SK-N-SH (cell line): ENCODE data around the gene STK39. TPM values are rescaled to one million over a fixed set of nuclear protein-coding genes. Genes with fewer than 3 reads are reported as not detected.

ENCODE experiments used
- CTCF ChIA-PET: fragments of 300-600, 350-600 bp; formaldehyde crosslinking; extraction: SDS; loops from one replicate; lab custom pipeline; 2021; lab: Yijun Ruan, JAX
- POLR2A ChIA-PET: fragments of 350-600 bp; sonication (Branson Sonifier 250); formaldehyde crosslinking; extraction: SDS; loops from one replicate; lab custom pipeline; 2020; ENCODE audit warnings: antibody characterized with exemption, inconsistent platforms; lab: Yijun Ruan, JAX
- DNase-seq: peaks from one replicate; pipeline ENCODE4 v3.0.0; 2012
- H2AFZ ChIP-seq: fragments of 200-600 bp; sonication (generic); 2 replicates; pipeline ENCODE4 v1.8.1; 2016; ENCODE audit warnings: antibody characterized with exemption, mild to moderate bottlenecking, low read depth
- H3F3A ChIP-seq: fragments of 200-600 bp; sonication (generic); replicated peaks from 2 replicates; pipeline ENCODE3; 2016; ENCODE audit warnings: antibody characterized with exemption, mild to moderate bottlenecking; ENCODE audit not compliant: insufficient read depth
- H3K27ac ChIP-seq, 2 experiments: fragments of 200-500 bp in 1 of 2; fragments of 200-600 bp in 1 of 2; sonication (Bioruptor generic) in 1 of 2; sonication (generic), shearing (Covaris generic) in 1 of 2; 2 replicates each; pipeline versions ENCODE4 v1.5.1 to v1.6.1; 2014 to 2016; ENCODE audit warnings: low read depth in 2 of 2, inconsistent platforms in 1 of 2, low read length in 1 of 2, mild to moderate bottlenecking in 1 of 2, mixed read lengths in 1 of 2
- H3K27me3 ChIP-seq: fragments of 200-600 bp; sonication (generic), shearing (Covaris generic); 2 replicates; pipeline ENCODE4 v1.6.1; 2016; ENCODE audit warnings: mixed run types; ENCODE audit not compliant: insufficient read depth
- H3K36me3 ChIP-seq, 2 experiments: fragments of 200-500 bp in 1 of 2; fragments of 200-600 bp in 1 of 2; sonication (Bioruptor generic) in 1 of 2; sonication (generic) in 1 of 2; replicated peaks in 1 of 2; 2 replicates each; pipeline versions ENCODE3 to v1.5.1; 2014 to 2016; ENCODE audit warnings: low read length in 1 of 2, mild to moderate bottlenecking in 1 of 2; ENCODE audit not compliant: insufficient read depth in 2 of 2, control insufficient read depth in 1 of 2
- H3K4me1 ChIP-seq, 2 experiments: fragments of 200-500 bp in 1 of 2; fragments of 200-600 bp in 1 of 2; sonication (Bioruptor generic) in 1 of 2; sonication (generic), shearing (Covaris generic) in 1 of 2; 2 replicates each; pipeline versions ENCODE4 v1.5.1 to v1.6.1; 2014 to 2016; ENCODE audit warnings: low read depth in 1 of 2, low read length in 1 of 2, mixed run types in 1 of 2; ENCODE audit not compliant: insufficient read depth in 2 of 2, control insufficient read depth in 1 of 2
- H3K4me2 ChIP-seq: fragments of 200-600 bp; sonication (generic), shearing (Covaris generic); 2 replicates; pipeline ENCODE4 v1.6.1; 2017; ENCODE audit warnings: mixed run types
- H3K4me3 ChIP-seq, 2 experiments: fragments of 200-500 bp in 1 of 2; fragments of 200-600 bp in 1 of 2; sonication (Bioruptor generic) in 1 of 2; sonication (generic), shearing (Covaris generic) in 1 of 2; 2 replicates each; pipeline versions ENCODE4 v1.5.1 to v1.8.1; 2014 to 2016; ENCODE audit warnings: low read depth in 2 of 2, inconsistent platforms in 1 of 2, low read length in 1 of 2, mild to moderate bottlenecking in 1 of 2, mixed read lengths in 1 of 2, moderate library complexity in 1 of 2
- H3K79me2 ChIP-seq: fragments of 200-600 bp; sonication (generic); 2 replicates; pipeline ENCODE4 v1.8.1; 2017; ENCODE audit warnings: mild to moderate bottlenecking; ENCODE audit not compliant: insufficient read depth
- H3K9ac ChIP-seq: fragments of 200-600 bp; sonication (generic); 2 replicates; pipeline ENCODE4 v1.6.1; 2017; ENCODE audit warnings: mixed run types
- H3K9me2 ChIP-seq: fragments of 200-600 bp; sonication (generic); 2 replicates; pipeline ENCODE4 v1.6.1; 2017; ENCODE audit warnings: mixed run types
- H3K9me3 ChIP-seq: fragments of 200-600 bp; sonication (generic); 2 replicates; pipeline ENCODE4 v1.6.1; 2017; ENCODE audit warnings: mixed run types, mild to moderate bottlenecking, moderate library complexity
- H4K20me1 ChIP-seq: fragments of 200-600 bp; sonication (generic); 2 replicates; pipeline ENCODE4 v1.6.1; 2017; ENCODE audit warnings: mild to moderate bottlenecking, mixed run types; ENCODE audit not compliant: insufficient read depth
- CTCF ChIP-seq: fragments of 200-600 bp; sonication (generic); IDR thresholded peaks from 2 replicates; pipeline ENCODE4 v1.6.1; 2017; ENCODE audit warnings: antibody characterized with exemption, mild to moderate bottlenecking, moderate library complexity
- EP300 ChIP-seq, 2 experiments: IDR thresholded peaks; 2 replicates each; pipeline versions ENCODE4 v1.4.0 to v1.6.1; 2012; ENCODE audit warnings: borderline replicate concordance in 1 of 2, low read depth in 1 of 2, low read length in 1 of 2
- EZH2phosphoT487 ChIP-seq: fragments of 200-600 bp; sonication (generic); IDR thresholded peaks from 2 replicates; pipeline ENCODE4 v1.6.1; 2017; ENCODE audit warnings: low read depth, mixed run types, mild to moderate bottlenecking, antibody characterized with exemption, moderate library complexity, borderline replicate concordance
- FOXJ3 ChIP-seq: sonication (generic); formaldehyde crosslinking; IDR thresholded peaks from 2 replicates; pipeline ENCODE4 v1.5.1; 2020; ENCODE audit warnings: mild to moderate bottlenecking, missing genetic modification reagents
- GATA2 ChIP-seq: sonication (generic); formaldehyde crosslinking; IDR thresholded peaks from 2 replicates; pipeline ENCODE4 v1.5.0; 2020; ENCODE audit warnings: mild to moderate bottlenecking, missing genetic modification reagents
- MEF2A ChIP-seq: IDR thresholded peaks from 2 replicates; pipeline ENCODE4 v1.4.0; 2012; ENCODE audit warnings: low read depth, borderline replicate concordance
- MXI1 ChIP-seq: IDR thresholded peaks from 2 replicates; pipeline ENCODE4 v1.6.1; 2012; ENCODE audit warnings: mild to moderate bottlenecking, low read depth, low read length, improper control_type of control experiment
- NRF1 ChIP-seq: IDR thresholded peaks from 2 replicates; pipeline ENCODE4 v1.6.1; 2012; ENCODE audit warnings: low read depth, mild to moderate bottlenecking, low read length
- RAD21 ChIP-seq: IDR thresholded peaks from 2 replicates; pipeline ENCODE4 v1.6.1; 2012; ENCODE audit warnings: mild to moderate bottlenecking, low read length
- RCOR1 ChIP-seq: fragments of 150-350 bp; IDR thresholded peaks from 2 replicates; pipeline ENCODE4 v1.6.1; 2017; ENCODE audit warnings: antibody characterized with exemption, low read length
- RFX5 ChIP-seq: IDR thresholded peaks from 2 replicates; pipeline ENCODE4 v1.6.1; 2012; ENCODE audit warnings: mild to moderate bottlenecking, improper control_type of control experiment, low read length
- SIN3A ChIP-seq: IDR thresholded peaks from 2 replicates; pipeline ENCODE4 v1.6.1; 2012; ENCODE audit warnings: low read depth, mild to moderate bottlenecking, low read length, moderate library complexity, borderline replicate concordance
- SMC3 ChIP-seq: IDR thresholded peaks from 2 replicates; pipeline ENCODE4 v1.6.1; 2012; ENCODE audit warnings: low read depth, low read length, improper control_type of control experiment
- TAF1 ChIP-seq: IDR thresholded peaks from 2 replicates; pipeline ENCODE4 v1.6.1; 2012; ENCODE audit warnings: low read depth, mild to moderate bottlenecking, low read length, moderate library complexity, borderline replicate concordance
- WGBS: methylation state at CpG from one replicate; pipeline ENCODE4 v1.1.6; 2017; ENCODE audit warnings: low lambda C conversion rate; 5-methylcytosine and 5-hydroxymethylcytosine counted together
- polyA plus RNA-seq, 3 experiments: library from polyadenylated mRNA; depleted of rRNA; stranded (reverse); fragments of >200 nt; gene quantifications; 2 replicates each; pipeline ENCODE4 v1.2.3, GENCODE V29; 2012

STK39 gene
- polyA plus RNA-seq, 1 of the 3 experiments (the other 2 are of a cell fraction): 9.6 TPM

GRCh38 chr2:168246483-168247340, 683 bp downstream of the STK39 start:
- Histone ChIP-seq H3K9me2 (no peaks in the 10 kb centered on the region), H3K27me3 (no peaks in the 10 kb centered on the region), H3K36me3 (no peaks in the 10 kb centered on the region), H3K79me2 (peaks cover 46% of the 10 kb centered on the region), H3K4me3 (peak overlapping the region; percentile 79 to 82), H3K4me2 (peak overlapping the region; percentile 90), H3K9ac (peak overlapping the region; percentile 79), H3K27ac (peak overlapping the region; percentile 79 to 89), H4K20me1 (peaks cover 21% of the 10 kb centered on the region), H3K4me1 (peaks cover 13 to 19% of the 10 kb centered on the region in 2 experiments; a peak in 3 of 4 replicates), H3K9me3 (no peaks in the 10 kb centered on the region), H2AFZ (peak overlapping the region; percentile 61; the same call in 1 of the 2 replicates), H3F3A (peaks cover 13% of the 10 kb centered on the region)
- WGBS: under 1% methylated on average over 33 of the region's 95 CpGs
- CTCF ChIA-PET: interaction anchor here (0.6 to 1.1 kb wide), 9 partner anchors 66 to 472 kb away, joined by 3 to 4 read pairs (median 3); no protein-coding TSS in a partner anchor
- TF ChIP-seq EZH2phosphoT487 (no peak), RCOR1 (no peak), EP300 (IDR thresholded peaks at IDR 0.05; ENCODE audit: borderline replicate concordance in 1 of 2, low read depth in 1 of 2, low read length in 1 of 2) (no peak), CTCF (peak; percentile 51), RFX5 (no peak), SMC3 (peak; percentile 7; the same call in 1 of the 2 replicates), NRF1 (no peak), MXI1 (peak; percentile 41; the same call in 1 of the 2 replicates), TAF1 (peak; percentile 39; the same call in 1 of the 2 replicates), GATA2 (CRISPR knock-in tag) (peak; percentile 13; the same call in 1 of the 2 replicates), RAD21 (peak; percentile 33), SIN3A (peak; percentile 56; the same call in 1 of the 2 replicates)
- POLR2A ChIA-PET: no interaction called here
- DNase-seq: peak; percentile 83

- Histone ChIP-seq H3K27ac (peak overlapping the region; percentile 79 to 89), H3F3A (peaks cover 13% of the 10 kb centered on the region)
- WGBS: 11% methylated on average over 11 of the region's 11 CpGs
Measured at GRCh38 chr2:168246072-168246482, 1.3 kb downstream of the STK39 start.

More at GRCh38 chr2:168246072-168246482, 1.3 kb downstream of the STK39 start:
- peak; percentile 20 for DNase-seq
- H3K9me2 ChIP-seq: no peaks in the 10 kb centered on the region
- CTCF ChIA-PET: interaction anchor here (0.6 to 1.1 kb wide), 3 partner anchors 68 to 441 kb away, joined by 3 to 4 read pairs (median 3); no protein-coding TSS in a partner anchor
- H2AFZ ChIP-seq: peak overlapping the region; percentile 61; the same call in 1 of the 2 replicates
- TF ChIP-seq EZH2phosphoT487 (no peak), MEF2A (no peak), FOXJ3 (no peak), TAF1 (no peak), NRF1 (no peak)
- POLR2A ChIA-PET: no interaction called here
- no peaks in the 10 kb centered on the region for H3K9me3 ChIP-seq
- peak overlapping the region; percentile 79 to 82 for H3K4me3 ChIP-seq
- H3K27me3 ChIP-seq: no peaks in the 10 kb centered on the region
- peak overlapping the region; percentile 79 for H3K9ac ChIP-seq
- peaks cover 26% of the 10 kb centered on the region for H4K20me1 ChIP-seq
- H3K36me3 ChIP-seq: no peaks in the 10 kb centered on the region
- H3K79me2 ChIP-seq: peaks cover 52% of the 10 kb centered on the region
- peak overlapping the region; percentile 90 for H3K4me2 ChIP-seq
- peaks cover 20 to 24% of the 10 kb centered on the region in 2 experiments; a peak in 3 of 4 replicates for H3K4me1 ChIP-seq
